Parathyroid adenoma (tissue), 2 donors: ENCODE data around the gene MKLN1.

Experiments
- H2AFZ ChIP-seq: fragments of 300-600 bp; sonication (generic); one replicate; pipeline ENCODE4 v1.7.0; 2017; ENCODE audit warnings: antibody characterized with exemption, mild to moderate bottlenecking
- H3K27ac ChIP-seq: fragments of 300-600 bp; sonication (generic); one replicate; pipeline ENCODE4 v1.7.0; 2017
- H3K27me3 ChIP-seq: fragments of 300-600 bp; sonication (generic); one replicate; pipeline ENCODE4 v1.7.0; 2017; ENCODE audit warnings: low read length; ENCODE audit not compliant: control insufficient read depth, insufficient read depth
- H3K36me3 ChIP-seq: fragments of 300-600 bp; sonication (generic); one replicate; pipeline ENCODE4 v1.7.0; 2017; ENCODE audit warnings: low read length; ENCODE audit not compliant: control insufficient read depth, insufficient read depth
- H3K4me1 ChIP-seq: fragments of 300-600 bp; sonication (generic); one replicate; pipeline ENCODE4 v1.7.0; 2017; ENCODE audit warnings: control low read depth
- H3K4me2 ChIP-seq: fragments of 300-600 bp; sonication (generic); one replicate; pipeline ENCODE4 v1.7.0; 2017; ENCODE audit warnings: low read length
- H3K4me3 ChIP-seq: fragments of 300-600 bp; sonication (generic); one replicate; pipeline ENCODE4 v1.7.0; 2017; ENCODE audit warnings: low read depth, low read length
- H3K79me2 ChIP-seq: fragments of 300-600 bp; sonication (generic); one replicate; pipeline ENCODE4 v1.7.0; 2017; ENCODE audit warnings: control low read depth
- H3K9ac ChIP-seq: fragments of 300-600 bp; sonication (generic); one replicate; pipeline ENCODE4 v1.7.0; 2017; ENCODE audit warnings: mild to moderate bottlenecking
- H3K9me3 ChIP-seq: fragments of 300-600 bp; sonication (generic); one replicate; pipeline ENCODE4 v1.7.0; 2017; ENCODE audit warnings: low read length; ENCODE audit not compliant: control insufficient read depth
- TF ChIP-seq, protein P1 (sequence below): fragments of 300-600 bp; sonication (generic); IDR thresholded peaks from one replicate; pipeline ENCODE4 v1.7.0; 2017; ENCODE audit warnings: antibody characterized with exemption, mild to moderate bottlenecking
- donor health status: primary hyperparathyroidism.

MKLN1 gene

DNA sequence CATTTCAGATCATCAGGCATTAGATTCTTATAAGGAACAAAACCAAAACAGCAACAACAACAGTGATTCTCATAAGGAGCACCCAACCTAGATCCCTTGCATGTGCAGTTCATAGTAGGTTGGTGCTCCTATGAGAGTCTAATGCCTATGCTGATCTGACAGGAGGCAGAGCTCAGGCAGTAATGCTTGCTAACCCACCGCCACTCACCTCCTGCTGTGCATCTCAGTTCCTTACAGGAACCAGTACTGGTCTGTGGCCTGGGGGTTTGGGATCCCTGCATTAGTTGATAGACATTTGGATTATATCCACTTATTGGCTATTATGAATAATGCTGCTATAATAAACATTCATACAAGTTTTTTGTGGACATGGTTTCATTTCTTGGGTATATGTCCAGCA, 14.0 kb downstream of the MKLN1 start:
- Histone ChIP-seq H3K79me2 (peaks cover 55% of the 10 kb centered on the region), H3K9ac (no peak overlapping the region), H3K27me3 (no peaks in the 10 kb centered on the region)

GRCh38 chr7:131342864-131343442, 15.3 kb downstream of the MKLN1 start:
- Histone ChIP-seq H3K27me3 (no peaks in the 10 kb centered on the region), H3K4me2 (no peak overlapping the region), H3K36me3 (no peaks in the 10 kb centered on the region), H2AFZ (no peak overlapping the region), H3K9ac (no peak overlapping the region), H3K4me3 (no peak overlapping the region), H3K9me3 (no peaks in the 10 kb centered on the region), H3K4me1 (peaks cover 8% of the 10 kb centered on the region), H3K27ac (no peak overlapping the region), H3K79me2 (peaks cover 49% of the 10 kb centered on the region)
- TF ChIP-seq, protein P1, sequence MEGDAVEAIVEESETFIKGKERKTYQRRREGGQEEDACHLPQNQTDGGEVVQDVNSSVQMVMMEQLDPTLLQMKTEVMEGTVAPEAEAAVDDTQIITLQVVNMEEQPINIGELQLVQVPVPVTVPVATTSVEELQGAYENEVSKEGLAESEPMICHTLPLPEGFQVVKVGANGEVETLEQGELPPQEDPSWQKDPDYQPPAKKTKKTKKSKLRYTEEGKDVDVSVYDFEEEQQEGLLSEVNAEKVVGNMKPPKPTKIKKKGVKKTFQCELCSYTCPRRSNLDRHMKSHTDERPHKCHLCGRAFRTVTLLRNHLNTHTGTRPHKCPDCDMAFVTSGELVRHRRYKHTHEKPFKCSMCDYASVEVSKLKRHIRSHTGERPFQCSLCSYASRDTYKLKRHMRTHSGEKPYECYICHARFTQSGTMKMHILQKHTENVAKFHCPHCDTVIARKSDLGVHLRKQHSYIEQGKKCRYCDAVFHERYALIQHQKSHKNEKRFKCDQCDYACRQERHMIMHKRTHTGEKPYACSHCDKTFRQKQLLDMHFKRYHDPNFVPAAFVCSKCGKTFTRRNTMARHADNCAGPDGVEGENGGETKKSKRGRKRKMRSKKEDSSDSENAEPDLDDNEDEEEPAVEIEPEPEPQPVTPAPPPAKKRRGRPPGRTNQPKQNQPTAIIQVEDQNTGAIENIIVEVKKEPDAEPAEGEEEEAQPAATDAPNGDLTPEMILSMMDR, result no peak

More for the DNA sequence above, 14.0 kb downstream of the MKLN1 start:
- H3K4me1 ChIP-seq, result peaks cover 8% of the 10 kb centered on the region
- H3K9me3 ChIP-seq, result no peaks in the 10 kb centered on the region
- TF ChIP-seq, protein P1, result no peak
- H3K4me2 ChIP-seq, result no peak overlapping the region
- no peak overlapping the region for H3K27ac ChIP-seq
- H3K36me3 ChIP-seq, result no peaks in the 10 kb centered on the region
- no peak overlapping the region for H2AFZ ChIP-seq
- no peak overlapping the region for H3K4me3 ChIP-seq

- H3K36me3 ChIP-seq, result no peaks in the 10 kb centered on the region
- peaks cover 3% of the 10 kb centered on the region for H3K4me1 ChIP-seq
- TF ChIP-seq, protein P1, result no peak
- no peak overlapping the region for H3K9ac ChIP-seq
- no peak overlapping the region for H3K27ac ChIP-seq
- H3K4me3 ChIP-seq, result no peak overlapping the region
- H2AFZ ChIP-seq, result no peak overlapping the region
- no peaks in the 10 kb centered on the region for H3K27me3 ChIP-seq
- peaks cover 46% of the 10 kb centered on the region for H3K79me2 ChIP-seq
- H3K9me3 ChIP-seq, result no peaks in the 10 kb centered on the region
- no peak overlapping the region for H3K4me2 ChIP-seq
Observed at GRCh38 chr7:131346885-131347592, 19.4 kb downstream of the MKLN1 start.

- H3K4me3 ChIP-seq, result no peak overlapping the region
- TF ChIP-seq, protein P1, result no peak
- H3K4me2 ChIP-seq, result no peak overlapping the region
- no peak overlapping the region for H3K27ac ChIP-seq
- H3K9me3 ChIP-seq, result no peaks in the 10 kb centered on the region
- no peaks in the 10 kb centered on the region for H3K36me3 ChIP-seq
- H3K79me2 ChIP-seq, result peaks cover 46% of the 10 kb centered on the region
- H3K9ac ChIP-seq, result no peak overlapping the region
- H3K27me3 ChIP-seq, result no peaks in the 10 kb centered on the region
- no peaks in the 10 kb centered on the region for H3K4me1 ChIP-seq
- no peak overlapping the region for H2AFZ ChIP-seq
Observed at GRCh38 chr7:131352032-131352431, 24.4 kb downstream of the MKLN1 start.

GRCh38 chr7:131354390-131354789, 26.7 kb downstream of the MKLN1 start:
- Histone ChIP-seq H3K4me3 (no peak overlapping the region), H3K79me2 (peaks cover 54% of the 10 kb centered on the region), H3K4me2 (no peak overlapping the region), H3K9me3 (no peaks in the 10 kb centered on the region), H2AFZ (no peak overlapping the region), H3K36me3 (no peaks in the 10 kb centered on the region), H3K9ac (no peak overlapping the region), H3K27ac (no peak overlapping the region), H3K27me3 (no peaks in the 10 kb centered on the region), H3K4me1 (no peaks in the 10 kb centered on the region)
- TF ChIP-seq, protein P1, result no peak
